ENCODE measurements around the gene TECTB.

GRCh38 chr10:112308125-112308502, 24.9 kb downstream of the TECTB start:
- TF ChIP-seq GATA2 (IDR thresholded peaks at IDR 0.05; ENCODE audit: low read depth, low read length), result no peak
- TF ChIP-seq GATA3 (IDR thresholded peaks at IDR 0.05; ENCODE audit: low read depth, low read length), result no peak

All from SH-SY5Y (cell line).